Stomach (tissue), 4 donors: ENCODE data around the gene OTULINL.

Source experiments
- POLR2A ChIP-seq, 4 donors: fragments of 450-650 bp; IDR thresholded peaks; one replicate each; pipeline ENCODE4 v1.6.1; 2016; ENCODE audit warnings: antibody characterized with exemption in 4 of 4, control low read depth in 2 of 4, mild to moderate bottlenecking in 1 of 4, moderate library complexity in 1 of 4
- POLR2AphosphoS5 ChIP-seq, 3 donors: sonication (generic); formaldehyde crosslinking; IDR thresholded peaks; one replicate each; pipeline ENCODE4 v1.6.1; 2016; ENCODE audit warnings: antibody characterized with exemption in 3 of 3
- TF ChIP-seq, protein P1 (sequence below), 7 experiments: fragments of 450-650 bp in 4 of 7; fragments of 200-600 bp in 3 of 7; sonication (generic) in 3 of 7; IDR thresholded peaks; one replicate each; pipeline ENCODE4 v1.5.1; 2016 to 2019; ENCODE audit warnings: antibody characterized with exemption in 7 of 7, control low read depth in 2 of 7, mild to moderate bottlenecking in 1 of 7

DNA sequence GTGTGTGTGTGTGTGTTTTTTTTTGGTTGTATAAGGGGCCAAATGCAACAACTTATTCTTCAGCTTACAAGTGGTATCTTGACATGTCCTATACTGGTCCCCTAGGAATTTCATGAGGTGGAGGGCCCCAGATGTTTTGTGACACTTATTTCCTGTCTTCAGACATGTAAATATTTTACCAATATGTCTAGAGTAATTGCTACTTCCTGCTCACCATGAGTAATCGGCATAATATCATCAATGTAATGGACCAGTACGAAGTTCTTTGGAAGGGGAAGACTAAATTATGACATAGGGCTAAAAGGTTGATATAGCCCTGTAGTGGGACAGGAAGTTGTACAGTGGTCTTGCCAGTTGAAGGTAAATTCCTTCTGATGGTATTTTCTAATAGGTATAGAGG, 79.2 kb downstream of the OTULINL start:
- TF ChIP-seq POLR2A (IDR thresholded peaks at IDR 0.05) (no peak), POLR2AphosphoS5 (IDR thresholded peaks at IDR 0.05) (no peak)
- TF ChIP-seq, protein P1, sequence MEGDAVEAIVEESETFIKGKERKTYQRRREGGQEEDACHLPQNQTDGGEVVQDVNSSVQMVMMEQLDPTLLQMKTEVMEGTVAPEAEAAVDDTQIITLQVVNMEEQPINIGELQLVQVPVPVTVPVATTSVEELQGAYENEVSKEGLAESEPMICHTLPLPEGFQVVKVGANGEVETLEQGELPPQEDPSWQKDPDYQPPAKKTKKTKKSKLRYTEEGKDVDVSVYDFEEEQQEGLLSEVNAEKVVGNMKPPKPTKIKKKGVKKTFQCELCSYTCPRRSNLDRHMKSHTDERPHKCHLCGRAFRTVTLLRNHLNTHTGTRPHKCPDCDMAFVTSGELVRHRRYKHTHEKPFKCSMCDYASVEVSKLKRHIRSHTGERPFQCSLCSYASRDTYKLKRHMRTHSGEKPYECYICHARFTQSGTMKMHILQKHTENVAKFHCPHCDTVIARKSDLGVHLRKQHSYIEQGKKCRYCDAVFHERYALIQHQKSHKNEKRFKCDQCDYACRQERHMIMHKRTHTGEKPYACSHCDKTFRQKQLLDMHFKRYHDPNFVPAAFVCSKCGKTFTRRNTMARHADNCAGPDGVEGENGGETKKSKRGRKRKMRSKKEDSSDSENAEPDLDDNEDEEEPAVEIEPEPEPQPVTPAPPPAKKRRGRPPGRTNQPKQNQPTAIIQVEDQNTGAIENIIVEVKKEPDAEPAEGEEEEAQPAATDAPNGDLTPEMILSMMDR (IDR thresholded peaks at IDR 0.05) = no peak
